HG02798 (cell line): ENCODE data around the gene CENPP.
A peak's percentile ranks its signal among the peaks of the same experiment; 100 is the strongest.
"Not testable (repeated sequence)": the region's sequence is repeated elsewhere in the genome, so short reads cannot be mapped to it uniquely, and the experiment has no call there.

Experiments
- ATAC-seq: cut with Tn5 transposase; IDR thresholded peaks from one replicate; pipeline ENCODE4 v1.9.1; 2021; ENCODE audit warnings: mild to moderate bottlenecking; ENCODE audit not compliant: unreplicated experiment, poor library complexity

Gene CENPP

GRCh38 chr9:92377876-92378275, 52.1 kb downstream of the CENPP start:
- no peak for ATAC-seq

GRCh38 chr9:92378865-92379560, 53.3 kb downstream of the CENPP start:
- no peak for ATAC-seq

- no peak for ATAC-seq
Observed at GRCh38 chr9:92380603-92381002, 54.9 kb downstream of the CENPP start.

- no peak for ATAC-seq
Observed at GRCh38 chr9:92381775-92382174, 56.0 kb downstream of the CENPP start.

- ATAC-seq, result no peak
Observed at GRCh38 chr9:92384375-92384774, 58.6 kb downstream of the CENPP start.

- ATAC-seq, result no peak
Observed at GRCh38 chr9:92385001-92385400, 59.2 kb downstream of the CENPP start.

GRCh38 chr9:92385477-92385876, 59.7 kb downstream of the CENPP start:
- ATAC-seq, result no peak

- ATAC-seq, result no peak
Observed at GRCh38 chr9:92385953-92386352, 60.2 kb downstream of the CENPP start.

- ATAC-seq, result no peak
Observed at GRCh38 chr9:92392690-92393089, 66.9 kb downstream of the CENPP start.

GRCh38 chr9:92393686-92394085, 67.9 kb downstream of the CENPP start:
- no peak for ATAC-seq

GRCh38 chr9:92395617-92396016, 69.9 kb downstream of the CENPP start:
- ATAC-seq, result no peak

GRCh38 chr9:92397853-92398252, 72.1 kb downstream of the CENPP start:
- ATAC-seq, result no peak

GRCh38 chr9:92402360-92402759, 76.6 kb downstream of the CENPP start:
- ATAC-seq, result no peak

- no peak for ATAC-seq
Observed at GRCh38 chr9:92402826-92403745, 77.3 kb downstream of the CENPP start.

GRCh38 chr9:92404042-92404836, 78.5 kb downstream of the CENPP start, which contains the start of gene OGN:
Gene OGN (minus strand): TSS chr9:92404578. CDS start chr9:92403407, 1,171 bp downstream.
- ATAC-seq, result no peak

GRCh38 chr9:92405818-92406217, 80.1 kb downstream of the CENPP start:
- no peak for ATAC-seq

GRCh38 chr9:92406477-92406876, 80.7 kb downstream of the CENPP start:
- ATAC-seq, result peak; percentile 70

- no peak for ATAC-seq
Observed at GRCh38 chr9:92407818-92408217, 82.1 kb downstream of the CENPP start.

GRCh38 chr9:92408747-92409478, 83.2 kb downstream of the CENPP start:
- no peak for ATAC-seq

GRCh38 chr9:92411157-92411556, 85.4 kb downstream of the CENPP start:
- ATAC-seq, result not testable (repeated sequence)
